K562 (cell line): ENCODE data around the gene SRP72. TPM values are rescaled to one million over a fixed set of nuclear protein-coding genes. Genes with fewer than 3 reads are reported as not detected.

Source experiments
- AFF4 ChIP-seq: sonication (generic); formaldehyde crosslinking; IDR thresholded peaks from 2 replicates; pipeline ENCODE4 v1.8.0; 2023; ENCODE audit warnings: mild to moderate bottlenecking, missing genetic modification reagents
- CEBPB ChIP-seq: fragments of 450-650 bp; IDR thresholded peaks from 2 replicates; pipeline ENCODE4 v1.6.1; 2016; ENCODE audit warnings: missing genetic modification characterization, missing compliant biosample characterization
- ELK1 ChIP-seq: sonication (generic); formaldehyde crosslinking; IDR thresholded peaks from 2 replicates; pipeline ENCODE4 v1.8.1; 2022; ENCODE audit warnings: missing genetic modification reagents
- FOXP4 ChIP-seq: sonication (generic); formaldehyde crosslinking; IDR thresholded peaks from 2 replicates; pipeline ENCODE4 v1.8.0; 2022; ENCODE audit warnings: mild to moderate bottlenecking, missing genetic modification reagents, borderline replicate concordance
- KHSRP ChIP-seq: fragments of 450-650 bp; IDR thresholded peaks from 2 replicates; pipeline ENCODE4 v1.6.1; 2017
- PTRF ChIP-seq: fragments of 450-650 bp; IDR thresholded peaks from 2 replicates; pipeline ENCODE4 v1.6.1; 2016; ENCODE audit warnings: mild to moderate bottlenecking, missing genetic modification characterization, missing compliant biosample characterization
- RFX1 ChIP-seq: fragments of 450-650 bp; IDR thresholded peaks from 2 replicates; pipeline ENCODE4 v1.6.1; 2016; ENCODE audit warnings: mild to moderate bottlenecking, moderate library complexity
- TSC22D4 ChIP-seq: fragments of 450-650 bp; IDR thresholded peaks from 2 replicates; pipeline ENCODE4 v1.6.1; 2016; ENCODE audit warnings: missing genetic modification characterization, missing biosample characterization, control low read depth
- ZNF174 ChIP-seq: fragments of 250-450 bp; sonication (Bioruptor Pico); IDR thresholded peaks from 2 replicates; pipeline ENCODE4 v1.4.0; 2020; ENCODE audit warnings: mild to moderate bottlenecking
- ZNF347 ChIP-seq: fragments of 450-650 bp; formaldehyde crosslinking; IDR thresholded peaks from 2 replicates; pipeline ENCODE4 v1.4.0; 2020; ENCODE audit warnings: low read depth, mild to moderate bottlenecking, moderate library complexity
- ZNF407 ChIP-seq: fragments of 450-650 bp; IDR thresholded peaks from 2 replicates; pipeline ENCODE4 v1.6.1; 2016; ENCODE audit warnings: low read depth
- polyA plus RNA-seq, 8 experiments: library from polyadenylated mRNA; depleted of rRNA in 4 of 8; stranded (reverse) in 5 of 8; unstranded in 3 of 8; fragments of >200 nt; fragmentation: Nextera tagmentation in 2 of 8; fragmentation: Illumina TruSeq in 1 of 8; extraction: Ambion mirVana in 2 of 8; extraction: Trizol in 1 of 8; gene quantifications; 2 replicates each; pipeline versions ENCODE4 v1.2.1 to v1.2.3, GENCODE V29; 2011 to 2014; ENCODE audit warnings: inconsistent platforms in 1 of 8, missing spikeins in 1 of 8
- total RNA-seq, 7 experiments: library from RNA; depleted of rRNA in 6 of 7; stranded (reverse); fragments of >200 nt in 6 of 7; fragmentation: Illumina TruSeq in 2 of 7; extraction: Trizol in 2 of 7; gene quantifications; 2 replicates each; pipeline versions ENCODE4 v1.2.1 to v1.2.3, GENCODE V29; 2011 to 2021; ENCODE audit warnings: low replicate concordance in 1 of 7

The SRP72 gene
- total and polyA plus RNA-seq, 9 of the 15 experiments (the other 6 are each of a cell fraction or from before 2014, with no cell fraction given): 124 to 341 (median 202) TPM

GRCh38 chr4:56467284-56468096 lies at the start of gene SRP72 (continued):
- TF ChIP-seq ZNF407 (no peak), ELK1 (CRISPR knock-in tag) (no peak), RFX1 (peak; percentile 53), ZNF347 (CRISPR knock-in tag) (no peak), KHSRP (no peak), FOXP4 (CRISPR knock-in tag) (no peak), CEBPB (tag) (no peak), PTRF (tag) (no peak), TSC22D4 (tag) (no peak), AFF4 (CRISPR knock-in tag) (no peak; the same call in 1 of the 2 replicates), ZNF174 (CRISPR knock-in tag) (no peak)
